ENCODE measurements around the gene SAP30BP.
A peak's percentile ranks its signal among the peaks of the same experiment; 100 is the strongest.

The SAP30BP gene

DNA sequence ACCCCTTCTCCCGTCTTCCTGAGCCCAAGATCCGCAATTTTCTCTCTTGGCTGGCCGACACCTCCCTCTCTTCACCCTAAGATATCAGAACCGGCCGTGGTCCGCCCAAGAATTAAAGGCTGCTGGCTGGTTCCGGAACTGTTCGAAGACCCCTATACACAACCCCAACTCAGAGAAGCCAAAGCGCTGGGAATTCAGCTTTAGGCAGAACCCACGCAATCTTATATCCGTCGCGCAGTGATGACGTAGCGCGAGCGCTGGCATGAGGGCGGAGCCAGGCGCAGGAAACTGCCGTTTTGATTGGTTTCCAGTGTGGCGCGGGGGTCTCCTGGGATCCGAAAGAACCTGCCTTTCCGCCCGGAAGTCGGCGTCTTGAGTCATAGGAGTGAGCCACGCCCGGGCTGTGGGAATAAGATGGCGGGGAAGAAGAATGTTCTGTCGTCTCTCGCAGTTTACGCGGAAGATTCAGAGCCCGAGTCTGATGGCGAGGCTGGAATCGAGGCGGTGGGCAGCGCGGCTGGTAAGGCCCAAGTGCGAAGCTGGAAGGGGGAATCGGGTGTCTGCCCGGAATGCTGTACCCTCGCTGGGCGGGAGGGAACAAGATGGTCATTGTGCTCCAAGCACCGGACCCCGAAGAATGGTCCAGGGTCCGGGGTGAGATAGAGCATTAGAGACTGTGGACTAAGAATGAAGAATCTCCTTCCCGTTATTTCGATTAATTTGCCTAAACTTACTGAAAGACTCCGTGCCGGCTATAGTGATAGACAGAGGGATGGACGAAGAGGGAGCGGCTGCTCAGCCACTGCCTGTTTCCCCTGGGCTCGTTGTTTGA lies at the start of gene SAP30BP, which contains the start of gene RECQL5:
TSS of gene SAP30BP (plus strand) at position 380 of the 832 bp plus-strand sequence. CDS start at position 415, 35 bp downstream.
TSS of gene RECQL5 (minus strand) at position 196 of the 832 bp plus-strand sequence. CDS start 597 bp downstream, outside the sequence.
- Histone ChIP-seq H3K36me3 (ENCODE audit: control insufficient read depth in 2 of 2, insufficient read depth in 1 of 2, low read length in 2 of 2) (peaks cover 49 to 65% of the 10 kb centered on the region in 2 experiments), H3K27ac (ENCODE audit: extremely low read depth, low read depth, low read length) (0 out of 2 replicates have a peak within 1 kb of the TSS, but pooled peaks have one; percentile 42), H3K9me3 (ENCODE audit: control insufficient read depth, insufficient read depth, low read depth, low read length) (no peaks in the 10 kb centered on the region), H3K4me1 (ENCODE audit: control insufficient read depth, insufficient read depth, low read length) (peaks cover 10% of the 10 kb centered on the region; the same call in 1 of the 2 replicates), H3K4me3 (ENCODE audit: low read depth, low read length) (peak within 1 kb of the TSS; percentile 95)
- POLR2A ChIA-PET: interaction anchor here (0.5 to 3.3 kb wide), 10 partner anchors 9 to 941 kb away, joined by 3 to 11 read pairs (median 5); partner anchors contain the start of genes GRB2 and SMIM5
- CTCF ChIA-PET: interaction anchor here (0.7 to 4.6 kb wide), 7 partner anchors 15 to 179 kb away, joined by 3 to 48 read pairs (median 4); partner anchors contain the start of gene SMIM5
- TF ChIP-seq ZNF596 (tag by site-specific recombination; IDR thresholded peaks at IDR 0.05) (no peak), ZNF132 (tag by site-specific recombination; IDR thresholded peaks at IDR 0.05; ENCODE audit: borderline replicate concordance) (no peak), ZNF76 (tag by site-specific recombination; IDR thresholded peaks at IDR 0.05; ENCODE audit: borderline replicate concordance, low read depth) (peak; percentile 77; the same call in 1 of the 2 replicates), ZNF514 (tag by site-specific recombination; IDR thresholded peaks at IDR 0.05) (no peak), KLF1 (tag by site-specific recombination; IDR thresholded peaks at IDR 0.05) (peak; percentile 67), KLF9 (tag by site-specific recombination; IDR thresholded peaks at IDR 0.05; ENCODE audit: low read depth) (peak; percentile 61), ZNF529 (tag by site-specific recombination; IDR thresholded peaks at IDR 0.05; ENCODE audit: insufficient replicate concordance) (no peak), SCRT1 (tag by site-specific recombination; IDR thresholded peaks at IDR 0.05; ENCODE audit: borderline replicate concordance) (no peak), ZNF146 (tag by site-specific recombination; IDR thresholded peaks at IDR 0.05) (peak; percentile 32), SETDB1 (IDR thresholded peaks at IDR 0.05; ENCODE audit: insufficient read length, low read length) (no peak), ZNF521 (tag by site-specific recombination; IDR thresholded peaks at IDR 0.05) (no peak), ZNF560 (tag by site-specific recombination; IDR thresholded peaks at IDR 0.05; ENCODE audit: borderline replicate concordance) (no peak), YY2 (tag by site-specific recombination; IDR thresholded peaks at IDR 0.05) (peak; percentile 89), KLF10 (tag by site-specific recombination; IDR thresholded peaks at IDR 0.05) (no peak)
- TF ChIP-seq, protein P1, sequence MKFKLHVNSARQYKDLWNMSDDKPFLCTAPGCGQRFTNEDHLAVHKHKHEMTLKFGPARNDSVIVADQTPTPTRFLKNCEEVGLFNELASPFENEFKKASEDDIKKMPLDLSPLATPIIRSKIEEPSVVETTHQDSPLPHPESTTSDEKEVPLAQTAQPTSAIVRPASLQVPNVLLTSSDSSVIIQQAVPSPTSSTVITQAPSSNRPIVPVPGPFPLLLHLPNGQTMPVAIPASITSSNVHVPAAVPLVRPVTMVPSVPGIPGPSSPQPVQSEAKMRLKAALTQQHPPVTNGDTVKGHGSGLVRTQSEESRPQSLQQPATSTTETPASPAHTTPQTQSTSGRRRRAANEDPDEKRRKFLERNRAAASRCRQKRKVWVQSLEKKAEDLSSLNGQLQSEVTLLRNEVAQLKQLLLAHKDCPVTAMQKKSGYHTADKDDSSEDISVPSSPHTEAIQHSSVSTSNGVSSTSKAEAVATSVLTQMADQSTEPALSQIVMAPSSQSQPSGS (tag by site-specific recombination; IDR thresholded peaks at IDR 0.05; ENCODE audit: low read depth): peak; percentile 95
- TF ChIP-seq, protein P2, sequence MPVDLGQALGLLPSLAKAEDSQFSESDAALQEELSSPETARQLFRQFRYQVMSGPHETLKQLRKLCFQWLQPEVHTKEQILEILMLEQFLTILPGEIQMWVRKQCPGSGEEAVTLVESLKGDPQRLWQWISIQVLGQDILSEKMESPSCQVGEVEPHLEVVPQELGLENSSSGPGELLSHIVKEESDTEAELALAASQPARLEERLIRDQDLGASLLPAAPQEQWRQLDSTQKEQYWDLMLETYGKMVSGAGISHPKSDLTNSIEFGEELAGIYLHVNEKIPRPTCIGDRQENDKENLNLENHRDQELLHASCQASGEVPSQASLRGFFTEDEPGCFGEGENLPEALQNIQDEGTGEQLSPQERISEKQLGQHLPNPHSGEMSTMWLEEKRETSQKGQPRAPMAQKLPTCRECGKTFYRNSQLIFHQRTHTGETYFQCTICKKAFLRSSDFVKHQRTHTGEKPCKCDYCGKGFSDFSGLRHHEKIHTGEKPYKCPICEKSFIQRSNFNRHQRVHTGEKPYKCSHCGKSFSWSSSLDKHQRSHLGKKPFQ (tag by site-specific recombination; IDR thresholded peaks at IDR 0.05): no peak
- TF ChIP-seq, protein P3, sequence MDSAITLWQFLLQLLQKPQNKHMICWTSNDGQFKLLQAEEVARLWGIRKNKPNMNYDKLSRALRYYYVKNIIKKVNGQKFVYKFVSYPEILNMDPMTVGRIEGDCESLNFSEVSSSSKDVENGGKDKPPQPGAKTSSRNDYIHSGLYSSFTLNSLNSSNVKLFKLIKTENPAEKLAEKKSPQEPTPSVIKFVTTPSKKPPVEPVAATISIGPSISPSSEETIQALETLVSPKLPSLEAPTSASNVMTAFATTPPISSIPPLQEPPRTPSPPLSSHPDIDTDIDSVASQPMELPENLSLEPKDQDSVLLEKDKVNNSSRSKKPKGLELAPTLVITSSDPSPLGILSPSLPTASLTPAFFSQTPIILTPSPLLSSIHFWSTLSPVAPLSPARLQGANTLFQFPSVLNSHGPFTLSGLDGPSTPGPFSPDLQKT (IDR thresholded peaks at IDR 0.05; ENCODE audit: borderline replicate concordance, low read depth, low read length): peak; percentile 91
- TF ChIP-seq, protein P4, sequence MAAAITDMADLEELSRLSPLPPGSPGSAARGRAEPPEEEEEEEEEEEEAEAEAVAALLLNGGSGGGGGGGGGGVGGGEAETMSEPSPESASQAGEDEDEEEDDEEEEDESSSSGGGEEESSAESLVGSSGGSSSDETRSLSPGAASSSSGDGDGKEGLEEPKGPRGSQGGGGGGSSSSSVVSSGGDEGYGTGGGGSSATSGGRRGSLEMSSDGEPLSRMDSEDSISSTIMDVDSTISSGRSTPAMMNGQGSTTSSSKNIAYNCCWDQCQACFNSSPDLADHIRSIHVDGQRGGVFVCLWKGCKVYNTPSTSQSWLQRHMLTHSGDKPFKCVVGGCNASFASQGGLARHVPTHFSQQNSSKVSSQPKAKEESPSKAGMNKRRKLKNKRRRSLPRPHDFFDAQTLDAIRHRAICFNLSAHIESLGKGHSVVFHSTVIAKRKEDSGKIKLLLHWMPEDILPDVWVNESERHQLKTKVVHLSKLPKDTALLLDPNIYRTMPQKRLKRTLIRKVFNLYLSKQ (tag by site-specific recombination; IDR thresholded peaks at IDR 0.05; ENCODE audit: borderline replicate concordance): no peak
- TF ChIP-seq, protein P5, sequence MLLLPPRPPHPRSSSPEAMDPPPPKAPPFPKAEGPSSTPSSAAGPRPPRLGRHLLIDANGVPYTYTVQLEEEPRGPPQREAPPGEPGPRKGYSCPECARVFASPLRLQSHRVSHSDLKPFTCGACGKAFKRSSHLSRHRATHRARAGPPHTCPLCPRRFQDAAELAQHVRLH (tag by site-specific recombination; IDR thresholded peaks at IDR 0.05): peak; percentile 96
- TF ChIP-seq, protein P6, sequence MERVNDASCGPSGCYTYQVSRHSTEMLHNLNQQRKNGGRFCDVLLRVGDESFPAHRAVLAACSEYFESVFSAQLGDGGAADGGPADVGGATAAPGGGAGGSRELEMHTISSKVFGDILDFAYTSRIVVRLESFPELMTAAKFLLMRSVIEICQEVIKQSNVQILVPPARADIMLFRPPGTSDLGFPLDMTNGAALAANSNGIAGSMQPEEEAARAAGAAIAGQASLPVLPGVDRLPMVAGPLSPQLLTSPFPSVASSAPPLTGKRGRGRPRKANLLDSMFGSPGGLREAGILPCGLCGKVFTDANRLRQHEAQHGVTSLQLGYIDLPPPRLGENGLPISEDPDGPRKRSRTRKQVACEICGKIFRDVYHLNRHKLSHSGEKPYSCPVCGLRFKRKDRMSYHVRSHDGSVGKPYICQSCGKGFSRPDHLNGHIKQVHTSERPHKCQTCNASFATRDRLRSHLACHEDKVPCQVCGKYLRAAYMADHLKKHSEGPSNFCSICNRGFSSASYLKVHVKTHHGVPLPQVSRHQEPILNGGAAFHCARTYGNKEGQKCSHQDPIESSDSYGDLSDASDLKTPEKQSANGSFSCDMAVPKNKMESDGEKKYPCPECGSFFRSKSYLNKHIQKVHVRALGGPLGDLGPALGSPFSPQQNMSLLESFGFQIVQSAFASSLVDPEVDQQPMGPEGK (tag by site-specific recombination; IDR thresholded peaks at IDR 0.05): peak; percentile 32; the same call in 1 of the 2 replicates
- TF ChIP-seq, protein P7, sequence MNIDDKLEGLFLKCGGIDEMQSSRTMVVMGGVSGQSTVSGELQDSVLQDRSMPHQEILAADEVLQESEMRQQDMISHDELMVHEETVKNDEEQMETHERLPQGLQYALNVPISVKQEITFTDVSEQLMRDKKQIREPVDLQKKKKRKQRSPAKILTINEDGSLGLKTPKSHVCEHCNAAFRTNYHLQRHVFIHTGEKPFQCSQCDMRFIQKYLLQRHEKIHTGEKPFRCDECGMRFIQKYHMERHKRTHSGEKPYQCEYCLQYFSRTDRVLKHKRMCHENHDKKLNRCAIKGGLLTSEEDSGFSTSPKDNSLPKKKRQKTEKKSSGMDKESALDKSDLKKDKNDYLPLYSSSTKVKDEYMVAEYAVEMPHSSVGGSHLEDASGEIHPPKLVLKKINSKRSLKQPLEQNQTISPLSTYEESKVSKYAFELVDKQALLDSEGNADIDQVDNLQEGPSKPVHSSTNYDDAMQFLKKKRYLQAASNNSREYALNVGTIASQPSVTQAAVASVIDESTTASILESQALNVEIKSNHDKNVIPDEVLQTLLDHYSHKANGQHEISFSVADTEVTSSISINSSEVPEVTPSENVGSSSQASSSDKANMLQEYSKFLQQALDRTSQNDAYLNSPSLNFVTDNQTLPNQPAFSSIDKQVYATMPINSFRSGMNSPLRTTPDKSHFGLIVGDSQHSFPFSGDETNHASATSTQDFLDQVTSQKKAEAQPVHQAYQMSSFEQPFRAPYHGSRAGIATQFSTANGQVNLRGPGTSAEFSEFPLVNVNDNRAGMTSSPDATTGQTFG (tag by site-specific recombination; IDR thresholded peaks at IDR 0.05; ENCODE audit: borderline replicate concordance): no peak
- TF ChIP-seq, protein P8, sequence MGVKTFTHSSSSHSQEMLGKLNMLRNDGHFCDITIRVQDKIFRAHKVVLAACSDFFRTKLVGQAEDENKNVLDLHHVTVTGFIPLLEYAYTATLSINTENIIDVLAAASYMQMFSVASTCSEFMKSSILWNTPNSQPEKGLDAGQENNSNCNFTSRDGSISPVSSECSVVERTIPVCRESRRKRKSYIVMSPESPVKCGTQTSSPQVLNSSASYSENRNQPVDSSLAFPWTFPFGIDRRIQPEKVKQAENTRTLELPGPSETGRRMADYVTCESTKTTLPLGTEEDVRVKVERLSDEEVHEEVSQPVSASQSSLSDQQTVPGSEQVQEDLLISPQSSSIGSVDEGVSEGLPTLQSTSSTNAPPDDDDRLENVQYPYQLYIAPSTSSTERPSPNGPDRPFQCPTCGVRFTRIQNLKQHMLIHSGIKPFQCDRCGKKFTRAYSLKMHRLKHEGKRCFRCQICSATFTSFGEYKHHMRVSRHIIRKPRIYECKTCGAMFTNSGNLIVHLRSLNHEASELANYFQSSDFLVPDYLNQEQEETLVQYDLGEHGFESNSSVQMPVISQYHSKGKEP (tag by site-specific recombination; IDR thresholded peaks at IDR 0.05): no peak

All from HEK293 (cell line).